Cardiac muscle cell (in vitro differentiated cells and primary cell): ENCODE measurements around the gene DENND4A. TPM values are rescaled to one million over a fixed set of nuclear protein-coding genes. Genes with fewer than 3 reads are reported as not detected.
A peak's percentile ranks its signal among the peaks of the same experiment; 100 is the strongest.

Experiments
- DNase-seq, 2 donors: peaks; one replicate each; pipeline versions ENCODE4 v3.0.0 to v3.0.0-alpha.2; 2010 to 2017; ENCODE audit warnings: low read depth in 1 of 2, low spot score in 1 of 2
- H3K27ac ChIP-seq: fragments of 200-600 bp; sonication (generic); 2 replicates; pipeline ENCODE4 v1.5.1; 2016
- H3K27me3 ChIP-seq: fragments of 200-600 bp; sonication (generic); 2 replicates; pipeline ENCODE4 v1.6.0; 2016; ENCODE audit warnings: control low read depth
- H3K36me3 ChIP-seq: fragments of 200-600 bp; sonication (generic); 2 replicates; pipeline ENCODE4 v1.5.1; 2016; ENCODE audit warnings: control low read depth
- H3K4me1 ChIP-seq: fragments of 200-600 bp; sonication (generic); 2 replicates; pipeline ENCODE4 v1.8.1; 2017; ENCODE audit warnings: low read depth, mild to moderate bottlenecking, mixed run types
- H3K4me3 ChIP-seq: fragments of 200-600 bp; sonication (generic); 2 replicates; pipeline ENCODE4 v1.5.1; 2016; ENCODE audit warnings: mild to moderate bottlenecking
- H3K9me3 ChIP-seq: fragments of 200-600 bp; sonication (generic); 2 replicates; pipeline ENCODE4 v1.5.1; 2017; ENCODE audit warnings: low read depth, mild to moderate bottlenecking, control low read depth
- polyA plus RNA-seq: library from polyadenylated mRNA; unstranded; fragments of >200 nt; fragmentation: Nextera tagmentation; extraction: Ambion mirVana; gene quantifications from 2 replicates; pipeline ENCODE4 v1.2.1, GENCODE V29; 2016
- total RNA-seq: library from RNA; depleted of rRNA; stranded (reverse); fragments of >200 nt; gene quantifications from 2 replicates; pipeline ENCODE4 v1.2.3, GENCODE V29; 2016
- TF ChIP-seq, protein P1 (sequence below): IDR thresholded peaks from 2 replicates; pipeline ENCODE4 v1.5.1; 2012; ENCODE audit warnings: low read depth, mild to moderate bottlenecking, low read length

Gene DENND4A
- total and polyA plus RNA-seq, 2 experiments from 2014 or later, result 3.5 to 7.7 TPM

DNA sequence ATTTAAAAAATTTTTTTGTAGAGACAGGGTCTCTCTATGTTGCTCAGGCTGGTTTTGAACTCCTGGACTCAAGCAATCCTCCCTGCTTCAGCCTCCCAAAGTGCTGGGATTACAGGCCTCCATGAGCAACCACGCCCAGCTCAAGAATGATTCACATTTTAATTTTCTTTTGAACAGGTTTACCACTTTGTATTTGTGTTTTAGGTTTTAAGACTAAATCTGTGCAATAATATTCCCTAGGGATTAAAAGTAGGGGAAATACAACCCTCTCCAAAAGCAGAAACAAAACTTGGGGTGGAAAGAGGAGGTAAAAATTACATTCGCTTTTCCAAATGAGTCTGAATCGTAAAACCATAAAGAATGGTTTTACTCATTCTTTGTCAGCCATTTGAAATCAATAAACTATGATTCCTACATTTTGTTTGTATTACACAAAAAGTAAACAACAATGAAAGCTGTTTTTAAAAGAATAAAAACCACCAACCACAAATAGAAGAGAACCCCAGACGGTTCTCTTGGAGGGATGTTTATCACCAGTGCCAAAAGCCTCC lies 132.5 kb downstream of the DENND4A start:
- Histone ChIP-seq H3K27me3 (no peaks in the 10 kb centered on the region), H3K27ac (no peak overlapping the region), H3K4me1 (peaks cover 12% of the 10 kb centered on the region), H3K36me3 (no peaks in the 10 kb centered on the region), H3K4me3 (no peak overlapping the region), H3K9me3 (no peaks in the 10 kb centered on the region)
- TF ChIP-seq, protein P1, sequence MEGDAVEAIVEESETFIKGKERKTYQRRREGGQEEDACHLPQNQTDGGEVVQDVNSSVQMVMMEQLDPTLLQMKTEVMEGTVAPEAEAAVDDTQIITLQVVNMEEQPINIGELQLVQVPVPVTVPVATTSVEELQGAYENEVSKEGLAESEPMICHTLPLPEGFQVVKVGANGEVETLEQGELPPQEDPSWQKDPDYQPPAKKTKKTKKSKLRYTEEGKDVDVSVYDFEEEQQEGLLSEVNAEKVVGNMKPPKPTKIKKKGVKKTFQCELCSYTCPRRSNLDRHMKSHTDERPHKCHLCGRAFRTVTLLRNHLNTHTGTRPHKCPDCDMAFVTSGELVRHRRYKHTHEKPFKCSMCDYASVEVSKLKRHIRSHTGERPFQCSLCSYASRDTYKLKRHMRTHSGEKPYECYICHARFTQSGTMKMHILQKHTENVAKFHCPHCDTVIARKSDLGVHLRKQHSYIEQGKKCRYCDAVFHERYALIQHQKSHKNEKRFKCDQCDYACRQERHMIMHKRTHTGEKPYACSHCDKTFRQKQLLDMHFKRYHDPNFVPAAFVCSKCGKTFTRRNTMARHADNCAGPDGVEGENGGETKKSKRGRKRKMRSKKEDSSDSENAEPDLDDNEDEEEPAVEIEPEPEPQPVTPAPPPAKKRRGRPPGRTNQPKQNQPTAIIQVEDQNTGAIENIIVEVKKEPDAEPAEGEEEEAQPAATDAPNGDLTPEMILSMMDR, result no peak
- no peak for DNase-seq

DNA sequence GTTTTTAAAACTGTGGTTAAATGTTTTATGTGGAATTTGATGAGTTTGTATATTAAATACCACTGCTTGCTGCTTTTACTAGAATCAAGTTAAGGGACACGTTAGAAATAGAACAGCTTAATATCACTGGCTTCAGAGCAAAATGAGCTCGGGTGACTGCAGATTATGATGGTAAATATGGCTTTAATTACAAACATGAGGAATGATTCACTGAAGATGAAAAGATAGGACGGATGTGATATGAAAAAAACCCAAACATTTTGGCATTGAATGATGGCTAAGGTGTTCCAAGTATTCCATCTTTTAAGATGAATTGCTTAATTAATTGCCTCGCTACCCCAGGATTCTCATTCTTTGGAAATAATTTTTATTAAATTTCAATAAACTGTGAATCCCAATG lies 136.6 kb downstream of the DENND4A start:
- H3K9me3 ChIP-seq, result no peaks in the 10 kb centered on the region
- TF ChIP-seq, protein P1, result no peak

DNA sequence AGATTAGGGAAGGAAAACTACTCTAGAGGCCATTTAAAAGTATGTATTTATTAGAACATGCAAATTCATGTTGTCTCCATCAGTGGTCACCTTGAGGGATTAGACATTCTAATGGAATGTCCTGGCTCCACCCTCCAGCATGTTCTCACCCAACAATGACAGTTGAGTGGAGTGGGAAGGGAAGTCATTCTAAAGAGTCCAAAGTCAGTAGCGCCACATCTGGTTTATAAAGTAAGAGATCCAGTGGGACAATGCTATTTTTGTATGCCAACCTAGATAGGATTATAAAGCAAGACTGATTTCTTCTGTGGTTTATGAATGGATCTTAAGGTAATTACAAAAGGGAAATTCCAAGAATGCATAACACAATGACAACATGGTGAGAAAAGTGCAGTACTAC lies 137.1 kb downstream of the DENND4A start:
- Histone ChIP-seq H3K27ac (no peak overlapping the region), H3K9me3 (no peaks in the 10 kb centered on the region), H3K4me1 (peaks cover 20% of the 10 kb centered on the region), H3K36me3 (no peaks in the 10 kb centered on the region), H3K27me3 (no peaks in the 10 kb centered on the region), H3K4me3 (no peak overlapping the region)
- TF ChIP-seq, protein P1, result no peak
- peak in 1 of 2 donors; percentile 30 for DNase-seq

More for the DNA sequence above, 136.6 kb downstream of the DENND4A start:
- Histone ChIP-seq H3K27ac (no peak overlapping the region), H3K4me3 (no peak overlapping the region), H3K27me3 (no peaks in the 10 kb centered on the region), H3K36me3 (no peaks in the 10 kb centered on the region), H3K4me1 (peaks cover 20% of the 10 kb centered on the region)
- no peak for DNase-seq

DNA sequence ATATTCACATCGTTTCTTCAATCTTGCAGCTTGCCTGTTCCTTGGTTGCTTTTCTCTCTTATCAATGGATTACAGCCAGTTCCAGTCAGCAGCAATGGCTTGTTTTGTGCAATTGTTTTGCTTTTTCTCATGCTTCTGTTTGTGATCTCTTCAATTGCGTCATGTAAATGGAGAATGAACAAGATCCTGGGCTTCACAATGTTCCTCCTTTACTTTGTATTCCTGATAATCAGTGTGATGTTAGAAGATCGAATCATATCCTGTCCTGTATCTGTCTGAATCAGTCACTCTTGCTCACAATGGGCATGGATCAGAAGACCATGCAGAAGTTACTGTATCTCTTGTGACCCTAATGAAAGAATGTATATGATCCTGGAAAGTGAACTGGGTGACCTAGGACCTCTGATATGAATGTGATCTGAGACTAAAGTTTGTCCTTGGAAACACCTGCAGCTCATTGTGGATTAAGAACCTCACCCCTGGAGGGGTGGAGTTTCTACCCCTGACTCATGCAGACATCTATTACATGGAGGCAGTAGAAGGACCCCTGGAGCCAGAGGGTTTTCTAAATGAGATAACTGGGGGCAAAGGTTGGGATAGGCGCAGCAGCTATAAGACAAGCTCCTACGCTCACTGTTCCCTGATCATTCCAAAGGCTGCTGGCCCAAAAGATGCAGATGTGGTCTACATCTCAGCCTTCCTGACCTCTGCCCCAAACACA lies 138.1 kb downstream of the DENND4A start:
- TF ChIP-seq, protein P1, result no peak
- Histone ChIP-seq H3K36me3 (no peaks in the 10 kb centered on the region), H3K4me1 (peaks cover 20% of the 10 kb centered on the region), H3K4me3 (no peak overlapping the region), H3K27me3 (no peaks in the 10 kb centered on the region), H3K27ac (no peak overlapping the region), H3K9me3 (no peaks in the 10 kb centered on the region)
- DNase-seq, result peak in 1 of 2 donors; percentile 56

DNA sequence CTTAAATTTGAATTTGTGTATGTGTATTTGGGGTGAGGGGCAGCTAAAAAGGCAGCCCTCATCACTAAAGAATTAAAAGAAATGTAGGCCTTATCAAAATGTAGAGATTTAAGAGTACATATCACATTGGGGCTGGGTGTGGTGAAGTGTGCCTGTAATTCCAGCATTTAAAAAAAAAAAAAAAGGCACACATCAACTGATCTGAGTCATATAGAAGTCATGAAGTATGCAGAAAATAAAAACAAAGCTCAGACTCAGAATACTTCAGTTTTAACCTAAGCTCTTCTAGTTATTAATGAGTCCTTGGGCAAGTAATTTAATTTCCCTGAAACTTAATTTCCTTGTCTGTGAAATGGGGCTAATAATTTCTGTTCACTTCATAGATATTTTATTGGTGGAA lies 138.8 kb downstream of the DENND4A start:
- DNase-seq, result no peak
- TF ChIP-seq, protein P1, result no peak
- H3K4me3 ChIP-seq, result no peak overlapping the region

More for the DNA sequence above, 138.8 kb downstream of the DENND4A start:
- no peaks in the 10 kb centered on the region for H3K27me3 ChIP-seq
- no peaks in the 10 kb centered on the region for H3K9me3 ChIP-seq
- H3K27ac ChIP-seq, result no peak overlapping the region
- no peaks in the 10 kb centered on the region for H3K36me3 ChIP-seq
- peaks cover 13% of the 10 kb centered on the region for H3K4me1 ChIP-seq
